Measurements from ENCODE around the gene PCBP2.
A peak's percentile ranks its signal among the peaks of the same experiment; 100 is the strongest.

The PCBP2 gene

GRCh38 chr12:53495903-53496751, 44.2 kb downstream of the PCBP2 start:
- no peak for DNase-seq

GRCh38 chr12:53496752-53497032, 44.8 kb downstream of the PCBP2 start:
- DNase-seq: no peak

DNA sequence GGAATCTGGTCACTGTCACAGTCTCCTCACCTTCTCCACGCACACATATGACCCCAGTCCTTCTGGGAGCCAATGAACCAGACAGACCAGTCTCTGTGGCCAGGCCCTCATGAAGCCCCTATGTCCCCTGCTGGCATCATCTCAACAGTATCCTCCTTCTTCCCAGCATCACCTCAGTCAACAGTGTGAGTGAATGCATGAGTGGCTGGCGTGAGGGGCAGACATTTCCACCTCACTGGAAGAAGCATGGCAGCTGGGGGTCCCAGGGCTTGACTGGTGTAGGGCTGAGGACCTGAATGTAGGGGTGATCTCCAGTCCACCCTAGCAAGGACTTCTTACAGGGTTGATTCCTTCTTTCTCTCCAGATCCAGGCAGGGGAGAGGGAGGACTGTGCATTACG, 45.6 kb downstream of the PCBP2 start:
- DNase-seq: no peak

DNA sequence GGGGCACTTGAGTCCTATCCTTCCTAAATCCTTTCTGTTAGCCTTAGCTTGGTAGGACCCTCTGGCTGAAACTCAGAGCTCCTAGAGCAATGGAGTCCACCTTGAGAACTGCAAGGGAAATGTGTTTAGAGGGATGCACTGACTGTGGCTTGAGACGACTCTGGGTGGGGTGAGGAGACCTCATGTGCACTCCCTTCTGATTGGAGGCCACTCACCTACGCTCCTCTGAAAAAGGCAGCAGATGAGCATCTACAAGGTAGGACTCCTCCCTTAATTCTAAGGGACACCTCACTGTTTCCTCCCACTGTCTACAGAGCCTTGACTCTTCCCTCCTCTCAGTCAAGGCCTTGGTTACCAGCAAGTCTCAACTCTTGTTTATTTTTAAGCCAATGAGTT, 46.3 kb downstream of the PCBP2 start:
- no peak for DNase-seq

- peak; percentile 38 to 64 for DNase-seq
Measured at GRCh38 chr12:53499266-53500141, 47.6 kb downstream of the PCBP2 start, which contains the start of gene MAP3K12. MAP3K12 (minus strand) TSS chr12:53499458; CDS start chr12:53487391, 12,067 bp downstream.

DNA sequence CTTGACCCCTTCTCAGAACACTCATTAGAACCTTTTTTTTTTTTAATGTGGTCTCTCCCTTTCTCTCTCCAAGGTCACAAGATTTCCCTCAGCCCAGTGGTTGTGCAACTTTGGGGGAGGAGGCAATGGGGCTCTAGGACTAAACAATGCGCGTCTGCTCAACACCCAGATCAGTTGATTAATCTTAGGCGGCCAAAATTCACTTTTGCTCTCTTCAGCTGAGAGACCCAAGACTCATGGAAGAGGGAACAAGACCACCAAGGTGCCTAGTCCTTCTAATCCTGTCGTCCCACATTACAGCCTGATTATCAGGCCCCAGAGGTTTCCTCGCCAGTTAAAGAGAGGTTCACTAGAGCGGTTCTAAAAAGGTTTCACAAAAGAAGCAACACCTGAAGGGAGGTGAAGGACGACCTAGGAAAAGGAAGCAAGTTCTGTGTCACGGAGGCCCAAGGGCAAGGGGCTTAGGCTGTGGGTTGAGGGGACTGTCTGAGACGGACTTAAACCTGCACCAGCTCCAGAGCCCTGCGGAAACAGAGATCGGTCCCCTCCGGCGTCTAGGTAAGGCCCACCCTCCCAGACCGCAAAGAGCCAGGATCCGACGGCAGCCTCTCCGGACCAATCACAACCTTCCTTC, 48.4 kb downstream of the PCBP2 start:
- peak; percentile 50 to 54 for DNase-seq

GRCh38 chr12:53500776-53501614, 49.1 kb downstream of the PCBP2 start, which contains the start of gene TARBP2:
TARBP2 (plus strand) TSS chr12:53501283; CDS start chr12:53501409, 126 bp downstream.
- DNase-seq: peak; percentile 98 to 100

DNA sequence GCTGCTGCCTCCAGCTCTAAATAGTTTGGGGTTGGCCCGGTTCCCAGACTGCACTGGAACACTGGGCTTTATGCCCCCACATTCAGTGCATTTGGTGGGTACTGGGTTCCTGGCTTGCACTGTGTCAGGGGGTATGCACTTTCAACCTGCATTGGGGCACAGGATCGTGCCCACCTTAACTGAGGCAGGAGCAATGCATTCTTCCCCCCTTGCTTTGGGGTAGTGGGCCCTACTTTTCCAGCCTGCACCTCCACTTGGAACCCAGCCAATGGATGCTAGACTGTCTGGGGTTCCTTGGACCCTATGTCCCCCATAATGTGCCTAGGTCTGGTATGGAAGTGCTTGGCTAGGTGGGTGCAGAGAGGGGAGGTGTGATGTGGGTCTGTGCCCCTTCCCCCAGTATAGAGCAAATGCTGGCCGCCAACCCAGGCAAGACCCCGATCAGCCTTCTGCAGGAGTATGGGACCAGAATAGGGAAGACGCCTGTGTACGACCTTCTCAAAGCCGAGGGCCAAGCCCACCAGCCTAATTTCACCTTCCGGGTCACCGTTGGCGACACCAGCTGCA, 49.8 kb downstream of the PCBP2 start:
- no peak for DNase-seq

DNA sequence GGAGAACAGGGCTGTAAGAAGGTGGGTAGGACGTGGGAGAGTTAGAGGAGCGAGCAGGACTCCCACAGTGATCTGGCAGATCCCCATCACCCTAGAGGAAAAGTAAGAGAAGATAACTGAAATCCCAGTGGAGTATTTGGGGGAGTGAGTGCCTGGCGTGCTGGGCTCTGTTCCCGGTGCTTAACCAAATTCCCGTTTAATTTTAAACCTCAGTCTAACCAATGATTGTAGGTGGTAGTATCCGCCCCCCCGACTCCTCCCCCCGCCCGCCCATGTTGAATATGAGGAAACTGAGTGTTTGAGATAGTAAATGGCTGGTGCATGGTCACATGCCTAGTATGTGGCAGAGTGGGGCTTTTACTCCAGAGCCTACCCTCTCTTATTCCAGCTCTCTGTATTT, 50.4 kb downstream of the PCBP2 start:
- DNase-seq: no peak

DNA sequence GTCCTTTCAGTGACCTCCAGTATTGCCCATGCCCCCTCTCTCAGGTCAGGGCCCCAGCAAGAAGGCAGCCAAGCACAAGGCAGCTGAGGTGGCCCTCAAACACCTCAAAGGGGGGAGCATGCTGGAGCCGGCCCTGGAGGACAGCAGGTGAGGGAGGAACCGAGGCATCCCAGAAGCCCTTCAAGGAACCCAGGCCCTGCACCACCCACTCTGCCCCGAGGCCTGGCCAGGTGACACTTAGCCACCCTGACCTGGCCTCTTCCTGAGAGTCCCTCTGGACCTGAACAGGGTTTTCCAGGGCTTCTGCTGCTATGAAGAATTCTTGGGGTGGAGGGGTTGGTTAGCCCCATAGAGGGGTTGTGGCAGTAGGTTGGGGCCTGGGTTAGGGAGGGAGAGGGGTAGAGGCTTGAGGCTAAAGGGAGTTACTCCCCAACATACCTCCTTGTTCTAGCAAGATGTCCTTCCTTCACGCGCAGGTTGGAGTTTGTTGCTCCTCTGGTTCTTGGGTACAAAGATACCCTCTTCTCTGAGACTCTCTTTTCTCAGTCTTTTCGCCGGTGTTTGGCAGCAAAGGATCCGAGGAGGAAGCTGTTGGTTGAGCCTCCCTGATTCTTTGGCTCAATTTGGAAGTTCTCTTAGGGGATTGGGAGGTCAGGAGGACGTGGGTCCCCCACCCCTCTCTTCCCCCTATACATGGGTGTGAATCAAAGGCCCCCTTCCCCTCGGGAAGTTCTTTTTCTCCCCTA, 51.3 kb downstream of the PCBP2 start:
- no peak for DNase-seq

DNA sequence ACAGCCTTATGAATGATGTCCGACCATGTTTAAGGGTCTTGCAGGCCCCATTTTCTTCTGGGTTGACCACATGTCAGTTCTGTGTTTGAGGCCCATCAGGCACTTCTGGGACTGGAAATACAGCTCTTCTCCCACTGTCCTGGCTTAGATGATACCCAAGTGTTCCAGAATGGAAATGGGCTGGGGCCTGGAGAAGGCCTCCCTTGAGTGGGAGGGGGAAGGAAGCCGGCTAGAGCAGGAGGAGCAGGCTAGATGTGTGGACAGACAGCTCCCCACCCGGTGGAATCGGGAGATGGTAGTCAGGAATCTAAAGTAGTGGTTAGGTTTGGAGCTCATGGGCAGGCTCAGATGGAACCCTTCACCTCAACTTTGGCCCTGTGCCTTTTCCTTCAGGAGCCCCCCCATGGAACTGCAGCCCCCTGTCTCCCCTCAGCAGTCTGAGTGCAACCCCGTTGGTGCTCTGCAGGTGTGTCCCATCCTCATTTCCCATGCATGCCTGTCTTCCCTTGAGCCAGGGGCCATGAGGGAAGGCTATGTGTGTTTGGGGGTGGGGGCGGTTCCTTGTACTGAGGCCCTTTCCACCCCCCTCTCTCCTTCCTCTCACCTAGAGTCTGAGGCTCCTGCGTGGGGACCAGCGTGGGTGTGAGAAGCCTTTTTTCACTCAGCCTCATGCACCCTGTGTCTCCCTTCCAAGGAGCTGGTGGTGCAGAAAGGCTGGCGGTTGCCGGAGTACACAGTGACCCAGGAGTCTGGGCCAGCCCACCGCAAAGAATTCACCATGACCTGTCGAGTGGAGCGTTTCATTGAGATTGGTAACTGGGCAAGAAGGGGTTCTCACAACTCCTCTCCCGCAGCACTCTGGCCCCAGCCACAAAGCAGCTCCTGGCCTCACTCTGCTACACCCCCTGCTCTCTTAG, 52.4 kb downstream of the PCBP2 start:
- no peak for DNase-seq

- DNase-seq: no peak
Measured at GRCh38 chr12:53505086-53505485, 53.2 kb downstream of the PCBP2 start.

DNA sequence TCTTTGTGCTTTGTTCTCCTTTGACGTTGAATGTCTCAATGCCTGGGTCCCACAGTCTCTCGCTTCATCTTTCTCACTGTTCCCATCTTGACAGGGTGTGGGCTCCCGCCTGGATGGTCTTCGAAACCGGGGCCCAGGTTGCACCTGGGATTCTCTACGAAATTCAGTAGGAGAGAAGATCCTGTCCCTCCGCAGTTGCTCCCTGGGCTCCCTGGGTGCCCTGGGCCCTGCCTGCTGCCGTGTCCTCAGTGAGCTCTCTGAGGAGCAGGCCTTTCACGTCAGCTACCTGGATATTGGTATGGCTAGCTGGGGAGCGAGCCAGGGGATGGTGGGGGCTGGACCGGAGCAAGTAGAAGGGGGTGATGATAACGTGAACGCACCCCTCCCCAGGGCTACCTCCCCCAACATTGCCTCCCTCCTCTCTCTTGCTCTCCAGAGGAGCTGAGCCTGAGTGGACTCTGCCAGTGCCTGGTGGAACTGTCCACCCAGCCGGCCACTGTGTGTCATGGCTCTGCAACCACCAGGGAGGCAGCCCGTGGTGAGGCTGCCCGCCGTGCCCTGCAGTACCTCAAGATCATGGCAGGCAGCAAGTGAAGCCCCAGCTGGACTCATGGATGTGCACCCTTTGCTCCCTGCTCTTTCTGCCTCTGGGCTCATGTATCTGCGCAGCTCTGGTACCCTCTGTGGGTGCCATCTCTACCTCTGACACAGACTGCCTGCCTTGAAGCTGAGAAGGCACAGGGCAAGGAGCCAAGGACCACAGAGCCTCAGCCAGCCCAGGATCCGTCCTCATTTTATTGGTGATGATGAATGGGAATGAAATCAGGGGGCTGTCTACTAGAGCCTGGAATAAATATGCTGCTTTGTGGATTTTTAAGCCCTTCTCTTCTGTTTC, 53.9 kb downstream of the PCBP2 start:
- no peak for DNase-seq

DNA sequence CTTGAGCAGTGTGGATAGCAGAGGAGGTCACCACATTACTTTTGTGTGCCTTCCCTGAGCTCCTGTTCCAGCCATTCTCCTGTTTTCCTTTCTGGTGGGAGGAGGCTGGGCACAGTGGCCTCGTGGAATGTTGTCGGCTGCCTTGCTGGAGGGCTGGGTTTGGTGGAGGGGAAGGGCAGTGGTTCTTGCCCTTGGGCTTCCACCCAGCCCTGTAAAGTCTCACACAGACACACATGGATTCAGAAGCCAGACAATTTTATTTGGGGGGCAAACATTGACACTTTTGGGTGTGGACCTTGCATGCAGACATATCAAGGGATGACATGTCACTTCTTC, 54.5 kb downstream of the PCBP2 start:
- no peak for DNase-seq

DNA sequence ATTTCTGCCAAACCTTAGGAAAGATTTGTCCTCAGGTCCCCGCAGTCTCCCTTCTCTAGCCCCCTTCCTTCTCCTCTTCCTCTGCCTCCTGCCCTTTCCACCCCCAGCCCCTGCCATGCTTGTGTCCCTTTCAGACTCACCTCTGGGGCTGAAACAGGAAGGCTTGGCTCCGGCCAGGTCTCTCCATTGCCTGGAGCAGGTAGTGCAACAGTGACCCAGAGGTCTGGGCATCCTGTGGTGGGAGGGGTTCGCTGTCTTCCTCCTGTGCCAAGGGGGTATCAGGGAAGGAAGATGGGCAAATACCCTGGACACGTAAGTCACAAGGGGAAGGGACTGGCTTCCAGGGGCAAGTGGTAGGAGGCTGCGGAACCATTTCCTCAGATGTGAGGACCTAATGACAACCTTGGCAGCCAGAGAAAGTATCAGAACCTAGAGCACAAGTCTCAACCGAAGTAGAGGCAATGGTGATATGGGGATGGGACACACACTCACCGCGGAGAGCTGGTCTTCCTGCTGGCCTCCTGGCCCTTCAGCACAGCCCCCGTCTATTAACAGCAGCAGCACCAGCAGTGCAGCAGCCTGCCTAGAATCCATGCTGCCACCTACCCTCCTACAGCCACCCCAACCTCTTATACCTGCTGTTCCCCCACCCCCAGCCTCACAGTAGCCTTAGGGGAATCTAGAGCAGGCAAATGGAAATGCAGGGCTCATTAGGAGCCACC, 55.1 kb downstream of the PCBP2 start, which contains the start of gene NPFF:
TSS of gene NPFF (minus strand) at position 604 of the 722 bp plus-strand sequence. CDS start at position 594, 10 bp downstream.
- no peak for DNase-seq

DNA sequence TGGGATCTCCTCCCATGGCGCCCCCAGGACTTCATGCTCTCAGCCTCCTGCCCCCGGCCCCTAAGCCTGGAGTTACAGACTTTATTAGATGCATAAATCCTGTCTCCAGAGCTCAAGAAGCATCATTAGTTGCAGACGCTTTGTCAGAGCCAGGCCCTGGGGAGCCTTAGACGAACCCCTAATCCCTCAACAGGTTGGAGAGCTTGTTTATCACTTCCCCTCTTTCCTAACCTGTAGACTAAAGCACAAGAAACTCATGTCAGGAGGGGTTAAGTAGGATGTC, 55.6 kb downstream of the PCBP2 start:
- DNase-seq: no peak

DNA sequence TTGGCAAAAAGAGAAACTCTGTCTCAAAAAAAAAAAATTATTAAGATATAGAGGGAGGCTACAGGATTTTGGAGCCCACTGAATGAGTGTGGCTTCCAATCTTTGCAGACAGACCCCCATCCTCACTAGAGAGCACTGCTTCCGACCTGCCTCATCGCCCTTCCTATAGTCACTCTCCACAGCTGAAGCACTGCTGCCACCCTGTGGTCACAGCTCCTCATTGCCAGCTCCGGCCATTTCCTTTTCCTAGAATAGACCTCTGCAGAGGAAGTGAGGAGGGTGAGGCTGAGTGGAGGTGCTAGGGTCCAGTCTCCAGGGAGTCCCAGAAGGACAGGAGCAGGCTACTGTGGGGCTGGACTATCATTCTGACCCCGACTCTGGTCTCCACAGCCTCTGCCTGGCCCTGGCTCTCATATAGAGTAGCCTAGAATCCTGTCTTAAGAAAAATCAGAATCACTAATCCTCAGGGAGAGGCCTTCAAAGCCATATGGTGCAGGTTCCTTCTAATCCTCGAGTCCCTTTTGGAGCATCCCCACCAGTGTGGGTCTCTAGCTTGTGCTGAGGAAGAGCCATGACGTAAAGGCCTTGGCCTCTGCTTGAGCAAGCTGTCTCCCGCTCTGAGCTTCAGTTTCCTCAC, 56.8 kb downstream of the PCBP2 start:
- DNase-seq: peak; percentile 82 to 87

GRCh38 chr12:53510181-53510812, 58.4 kb downstream of the PCBP2 start:
- no peak for DNase-seq

Measured in CD4-positive, alpha-beta T cell treated with Interferon alpha-2 for 1 hour (primary cell).